Erythroblast (primary cell): ENCODE data around the gene FRRS1.

ENCODE experiments used
- GATA1 ChIP-seq: IDR thresholded peaks from 2 replicates; pipeline ENCODE4 v1.6.1; 2011; ENCODE audit warnings: low read depth, mild to moderate bottlenecking, control low read depth, low read length, moderate library complexity
- POLR2A ChIP-seq: IDR thresholded peaks from 2 replicates; pipeline ENCODE4 v1.6.1; 2011; ENCODE audit warnings: mild to moderate bottlenecking, low read length

DNA sequence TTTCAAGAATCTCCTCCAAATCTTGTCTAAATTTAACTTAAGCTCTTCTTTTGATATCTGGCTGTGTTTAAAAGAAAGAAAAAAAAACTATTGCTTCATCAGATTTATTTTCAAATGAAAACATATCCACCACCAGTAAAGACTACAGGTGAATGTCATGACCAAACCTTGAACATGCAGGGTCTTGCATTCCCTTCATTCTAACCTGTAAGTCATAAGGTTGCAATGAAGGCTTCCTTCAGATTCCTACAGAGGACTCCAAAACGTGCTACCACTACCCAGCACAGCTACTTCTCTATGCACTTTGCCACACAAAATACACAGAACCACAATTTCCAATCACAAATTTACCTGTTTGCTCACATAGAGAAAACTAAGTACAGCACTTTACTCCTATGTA, 26.3 kb downstream of the FRRS1 start:
- TF ChIP-seq POLR2A, result no peak
- TF ChIP-seq GATA1, result no peak
